ENCODE measurements around the gene TRHDE.

DNA sequence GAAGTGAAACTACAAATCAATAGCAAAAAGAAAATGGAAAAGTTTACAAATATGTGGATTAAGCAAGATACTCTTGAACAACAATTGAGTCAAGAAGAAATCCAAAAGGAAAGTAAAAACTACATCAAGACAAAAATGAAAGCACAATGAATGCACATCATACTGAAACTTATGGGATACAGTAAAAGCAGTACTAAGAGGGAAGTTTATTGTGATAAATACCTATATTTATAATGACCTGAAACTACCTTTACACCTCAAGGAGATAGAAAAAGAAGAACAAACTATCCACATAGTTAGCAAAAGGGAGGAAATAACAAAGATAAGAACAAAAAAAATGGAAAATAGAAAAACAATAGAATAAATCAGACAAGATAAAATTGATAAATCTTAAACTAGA is 375.0 kb downstream of the TRHDE start:
- no peak for TF ChIP-seq POLR2A (IDR thresholded peaks at IDR 0.05)
- no peak for TF ChIP-seq CTCF (IDR thresholded peaks at IDR 0.05)
- no peak for TF ChIP-seq EP300 (IDR thresholded peaks at IDR 0.05)
